Measurements from ENCODE around the gene YRDC.

The YRDC gene

GRCh38 chr1:37795340-37796125, 12.5 kb downstream of the YRDC start:
- Histone ChIP-seq H3K4me1 (ENCODE audit: control insufficient read depth, insufficient read depth, low read depth, low read length) (peaks cover 22% of the 10 kb centered on the region), H2AK5ac (ENCODE audit: low read length, severe bottlenecking) (no peak overlapping the region), H3K9me3 (ENCODE audit: control insufficient read depth, low read length) (no peaks in the 10 kb centered on the region), H3K27me3 (ENCODE audit: control insufficient read depth in 1 of 2, insufficient read depth in 1 of 2, low read length in 2 of 2) (peaks cover 38 to 48% of the 10 kb centered on the region in 2 experiments), H2BK120ac (ENCODE audit: low read depth, low read length) (no peak overlapping the region), H3K9ac (ENCODE audit: low read length) (no peak overlapping the region), H4K8ac (ENCODE audit: low read length) (no peak overlapping the region), H3K27ac (ENCODE audit: low read length, poor library complexity, severe bottlenecking) (no peak overlapping the region), H3K4ac (ENCODE audit: low read depth in 1 of 2, low read length in 2 of 2) (no peak overlapping the region), H3K4me2 (ENCODE audit: low read length, poor library complexity, severe bottlenecking) (no peak overlapping the region), H3K18ac (ENCODE audit: low read depth in 1 of 2, low read length in 2 of 2) (no peak overlapping the region), H2BK15ac (ENCODE audit: low read depth, poor library complexity, severe bottlenecking) (no peak overlapping the region), H2BK5ac (ENCODE audit: low read depth, low read length, poor library complexity, severe bottlenecking) (no peak overlapping the region), H3K14ac (ENCODE audit: low read length in 2 of 2) (no peak overlapping the region), H2BK12ac (ENCODE audit: low read length in 2 of 2) (no peak overlapping the region), H3K36me3 (ENCODE audit: control insufficient read depth in 1 of 2, insufficient read depth in 2 of 2, low read depth in 1 of 2, low read length in 2 of 2) (peaks cover 4 to 14% of the 10 kb centered on the region in 2 experiments), H3K4me3 (ENCODE audit: insufficient read depth in 1 of 2, low read depth in 1 of 2, low read length in 2 of 2) (no peak overlapping the region), H2AFZ (ENCODE audit: low read depth, low read length) (no peak overlapping the region), H4K91ac (ENCODE audit: low read length) (no peak overlapping the region), H3K79me1 (replicated peaks; ENCODE audit: low read length, poor library complexity, severe bottlenecking) (no peaks in the 10 kb centered on the region), H3K23ac (ENCODE audit: low read length in 2 of 2) (no peak overlapping the region)
- DNase-seq, result peak; percentile 51
- 29% methylated on average over 22 of the region's 22 CpGs for WGBS

DNA sequence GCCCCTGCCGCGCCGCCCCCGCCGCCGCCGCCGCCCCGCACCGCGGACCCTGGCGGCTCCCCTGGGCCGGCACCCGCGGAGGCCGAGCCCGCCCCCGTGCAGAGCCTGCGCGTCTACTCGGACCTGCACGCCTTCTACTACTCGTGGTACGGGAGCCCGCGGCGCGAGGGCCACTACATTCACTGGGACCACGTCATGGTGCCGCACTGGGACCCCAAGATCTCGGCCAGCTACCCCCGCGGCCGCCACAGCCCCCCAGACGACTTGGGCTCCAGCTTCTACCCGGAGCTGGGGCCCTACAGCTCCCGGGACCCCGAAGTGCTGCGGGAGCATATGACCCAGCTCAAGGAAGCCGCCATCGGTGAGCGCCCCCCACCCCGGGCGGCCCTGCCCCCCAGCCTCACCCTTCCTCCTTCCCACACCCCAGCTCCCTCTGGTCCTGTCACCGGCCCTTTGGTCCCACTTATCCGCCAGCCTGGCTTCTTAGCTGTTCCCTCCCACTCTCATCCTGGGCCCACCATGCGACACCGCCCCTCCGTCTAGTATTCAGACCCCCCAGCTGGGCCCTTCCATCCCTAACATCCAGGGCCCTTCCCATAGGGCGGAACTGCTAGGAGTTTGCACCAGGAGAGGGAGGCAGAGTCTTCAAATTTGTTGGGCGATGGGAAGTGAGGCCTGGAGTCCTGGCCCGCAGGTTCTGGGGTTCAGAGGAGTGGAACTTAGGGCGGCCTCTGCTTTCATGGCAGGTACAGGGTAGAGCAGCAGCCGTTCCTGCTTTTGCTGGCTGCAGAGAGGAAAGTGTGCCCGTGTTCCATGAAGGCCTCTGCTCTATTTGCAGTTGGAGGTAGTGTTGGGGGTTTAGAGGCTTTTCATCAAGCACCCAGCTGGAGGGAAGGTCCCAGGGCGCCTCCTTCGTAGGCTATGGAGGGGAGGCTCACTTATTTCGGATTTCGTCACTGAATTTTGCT, 13.4 kb downstream of the YRDC start:
- H3K4me2 ChIP-seq (ENCODE audit: low read length, poor library complexity, severe bottlenecking), result peak overlapping the region; percentile 41
- peaks cover 22% of the 10 kb centered on the region for H3K4me1 ChIP-seq (ENCODE audit: control insufficient read depth, insufficient read depth, low read depth, low read length)
- 15% methylated on average over 52 of the region's 59 CpGs for WGBS
- H3K4ac ChIP-seq (ENCODE audit: low read depth in 1 of 2, low read length in 2 of 2), result no peak overlapping the region
- no peak overlapping the region for H2AFZ ChIP-seq (ENCODE audit: low read depth, low read length)
- peak overlapping the region in 1 of 2 experiments; percentile 85 for H3K23ac ChIP-seq (ENCODE audit: low read length in 2 of 2)
- H3K79me1 ChIP-seq (replicated peaks; ENCODE audit: low read length, poor library complexity, severe bottlenecking), result no peaks in the 10 kb centered on the region
- H2BK12ac ChIP-seq (ENCODE audit: low read length in 2 of 2), result no peak overlapping the region
- no peak overlapping the region for H3K18ac ChIP-seq (ENCODE audit: low read depth in 1 of 2, low read length in 2 of 2)
- H3K27me3 ChIP-seq (ENCODE audit: control insufficient read depth in 1 of 2, insufficient read depth in 1 of 2, low read length in 2 of 2), result peaks cover 43 to 57% of the 10 kb centered on the region in 2 experiments
- no peak overlapping the region for H3K9ac ChIP-seq (ENCODE audit: low read length)
- H2AK5ac ChIP-seq (ENCODE audit: low read length, severe bottlenecking), result no peak overlapping the region
- H2BK120ac ChIP-seq (ENCODE audit: low read depth, low read length), result no peak overlapping the region
- no peak overlapping the region for H4K91ac ChIP-seq (ENCODE audit: low read length)
- no peak overlapping the region for H3K27ac ChIP-seq (ENCODE audit: low read length, poor library complexity, severe bottlenecking)
- no peak overlapping the region for H4K8ac ChIP-seq (ENCODE audit: low read length)
- H3K14ac ChIP-seq (ENCODE audit: low read length in 2 of 2), result no peak overlapping the region
- no peak overlapping the region for H2BK15ac ChIP-seq (ENCODE audit: low read depth, poor library complexity, severe bottlenecking)
- no peaks in the 10 kb centered on the region for H3K9me3 ChIP-seq (ENCODE audit: control insufficient read depth, low read length)
- H3K4me3 ChIP-seq (ENCODE audit: insufficient read depth in 1 of 2, low read depth in 1 of 2, low read length in 2 of 2), result peak overlapping the region in 1 of 2 experiments; percentile 71
- H3K36me3 ChIP-seq (ENCODE audit: control insufficient read depth in 1 of 2, insufficient read depth in 2 of 2, low read depth in 1 of 2, low read length in 2 of 2), result peaks cover 0 to 7% of the 10 kb centered on the region in 2 experiments
- no peak overlapping the region for H2BK5ac ChIP-seq (ENCODE audit: low read depth, low read length, poor library complexity, severe bottlenecking)
- DNase-seq, result no peak

- H4K91ac ChIP-seq (ENCODE audit: low read length), result no peak within 1 kb of the TSS
- H2BK12ac ChIP-seq (ENCODE audit: low read length in 2 of 2), result no peak within 1 kb of the TSS
- peak within 1 kb of the TSS; percentile 99 for H3K4me2 ChIP-seq (ENCODE audit: low read length, poor library complexity, severe bottlenecking)
- 1% methylated on average over 30 of the region's 82 CpGs for WGBS
- H2AFZ ChIP-seq (ENCODE audit: low read depth, low read length), result peak within 1 kb of the TSS; percentile 60
- no peaks in the 10 kb centered on the region for H3K79me1 ChIP-seq (replicated peaks; ENCODE audit: low read length, poor library complexity, severe bottlenecking)
- H3K36me3 ChIP-seq (ENCODE audit: control insufficient read depth in 1 of 2, insufficient read depth in 2 of 2, low read depth in 1 of 2, low read length in 2 of 2), result no peaks in the 10 kb centered on the region
- no peak within 1 kb of the TSS for H2BK5ac ChIP-seq (ENCODE audit: low read depth, low read length, poor library complexity, severe bottlenecking)
- no peak within 1 kb of the TSS for H2AK5ac ChIP-seq (ENCODE audit: low read length, severe bottlenecking)
- H3K9me3 ChIP-seq (ENCODE audit: control insufficient read depth, low read length), result no peaks in the 10 kb centered on the region
- no peak within 1 kb of the TSS for H2BK15ac ChIP-seq (ENCODE audit: low read depth, poor library complexity, severe bottlenecking)
- H3K18ac ChIP-seq (ENCODE audit: low read depth in 1 of 2, low read length in 2 of 2), result no peak within 1 kb of the TSS
- peaks cover 22% of the 10 kb centered on the region for H3K4me1 ChIP-seq (ENCODE audit: control insufficient read depth, insufficient read depth, low read depth, low read length)
- no peak within 1 kb of the TSS for H3K9ac ChIP-seq (ENCODE audit: low read length)
- no peak within 1 kb of the TSS for H3K27ac ChIP-seq (ENCODE audit: low read length, poor library complexity, severe bottlenecking)
- H3K14ac ChIP-seq (ENCODE audit: low read length in 2 of 2), result peak within 1 kb of the TSS in 1 of 2 experiments; percentile 1
- H2BK120ac ChIP-seq (ENCODE audit: low read depth, low read length), result no peak within 1 kb of the TSS
- peak; percentile 59 for DNase-seq
- H3K23ac ChIP-seq (ENCODE audit: low read length in 2 of 2), result peak within 1 kb of the TSS in 1 of 2 experiments; percentile 85
- no peak within 1 kb of the TSS for H3K4ac ChIP-seq (ENCODE audit: low read depth in 1 of 2, low read length in 2 of 2)
- peaks cover 47 to 59% of the 10 kb centered on the region in 2 experiments for H3K27me3 ChIP-seq (ENCODE audit: control insufficient read depth in 1 of 2, insufficient read depth in 1 of 2, low read length in 2 of 2)
- H3K4me3 ChIP-seq (ENCODE audit: insufficient read depth in 1 of 2, low read depth in 1 of 2, low read length in 2 of 2), result peak within 1 kb of the TSS; percentile 66 to 71
- H4K8ac ChIP-seq (ENCODE audit: low read length), result no peak within 1 kb of the TSS
Measured at GRCh38 chr1:37793773-37794371, 14.1 kb downstream of the YRDC start, which contains the start of gene MANEAL. Gene MANEAL, plus strand, starts transcription at chr1:37793847. Its CDS starts 336 bp downstream, at chr1:37794183.
